H9 (cell line): ENCODE data around the gene TMEM63C. TPM values are rescaled to one million over a fixed set of nuclear protein-coding genes. Genes with fewer than 3 reads are reported as not detected.

Experiments
- DNase-seq: peaks from one replicate; pipeline ENCODE4 v3.0.0-alpha.2; 2017
- H2AFZ ChIP-seq: one replicate; pipeline ENCODE4 v1.6.1; 2013; ENCODE audit warnings: mild to moderate bottlenecking, low read length, control low read depth, moderate library complexity
- H2AK5ac ChIP-seq: 2 replicates; pipeline ENCODE4 v1.6.1; 2013; ENCODE audit warnings: low read length, control low read depth, mixed read lengths; ENCODE audit not compliant: insufficient read length
- H2BK120ac ChIP-seq: one replicate; pipeline ENCODE4 v1.6.1; 2013; ENCODE audit warnings: low read depth, mild to moderate bottlenecking, low read length, control low read depth, inconsistent platforms; ENCODE audit not compliant: poor library complexity, severe bottlenecking
- H2BK12ac ChIP-seq: 2 replicates; pipeline ENCODE4 v1.6.1; 2013; ENCODE audit warnings: low read length, control low read depth, mixed read lengths, low read depth; ENCODE audit not compliant: insufficient read length
- H2BK15ac ChIP-seq: 2 replicates; pipeline ENCODE4 v1.6.1; 2013; ENCODE audit warnings: low read depth, low read length, control low read depth
- H2BK20ac ChIP-seq: one replicate; pipeline ENCODE4 v1.6.1; 2013; ENCODE audit warnings: low read depth, mild to moderate bottlenecking, low read length, control low read depth, inconsistent platforms; ENCODE audit not compliant: poor library complexity, severe bottlenecking
- H2BK5ac ChIP-seq: 2 replicates; pipeline ENCODE4 v1.6.1; 2013; ENCODE audit warnings: low read length, control low read depth, mixed read lengths; ENCODE audit not compliant: insufficient read length
- H3K14ac ChIP-seq: 2 replicates; pipeline ENCODE4 v1.6.1; 2013; ENCODE audit warnings: low read length, control low read depth; ENCODE audit not compliant: insufficient read depth
- H3K18ac ChIP-seq: 2 replicates; pipeline ENCODE4 v1.6.1; 2013; ENCODE audit warnings: low read depth, mild to moderate bottlenecking, mixed read lengths, low read length, control low read depth; ENCODE audit not compliant: insufficient read length
- H3K23ac ChIP-seq: 2 replicates; pipeline ENCODE4 v1.6.1; 2013; ENCODE audit warnings: low read length, control low read depth, mixed read lengths, low read depth; ENCODE audit not compliant: insufficient read length
- H3K23me2 ChIP-seq: 2 replicates; pipeline ENCODE4 v1.6.1; 2013; ENCODE audit warnings: low read depth, mild to moderate bottlenecking, mixed read lengths, low read length, control low read depth; ENCODE audit not compliant: insufficient read length, poor library complexity, severe bottlenecking
- H3K27ac ChIP-seq: 2 replicates; pipeline ENCODE4 v1.5.1; 2013; ENCODE audit warnings: low read length, control low read depth, mixed read lengths, low read depth; ENCODE audit not compliant: insufficient read length
- H3K27me3 ChIP-seq: 2 replicates; pipeline ENCODE4 v1.6.1; 2013; ENCODE audit warnings: low read length, control low read depth, inconsistent platforms; ENCODE audit not compliant: insufficient read depth
- H3K4ac ChIP-seq: 2 replicates; pipeline ENCODE4 v1.6.1; 2013; ENCODE audit warnings: low read depth, mild to moderate bottlenecking, control low read depth, inconsistent platforms, low read length, moderate library complexity
- H3K4me1 ChIP-seq: 2 replicates; pipeline ENCODE4 v1.6.1; 2013; ENCODE audit warnings: low read length, control low read depth, inconsistent platforms; ENCODE audit not compliant: insufficient read depth
- H3K4me2 ChIP-seq: 2 replicates; pipeline ENCODE4 v1.6.1; 2013; ENCODE audit warnings: low read length, control low read depth, mixed read lengths; ENCODE audit not compliant: insufficient read length, insufficient read depth
- H3K56ac ChIP-seq: 2 replicates; pipeline ENCODE4 v1.6.1; 2013; ENCODE audit warnings: low read depth, mild to moderate bottlenecking, mixed read lengths, low read length, control low read depth; ENCODE audit not compliant: insufficient read length
- H3K79me1 ChIP-seq: 2 replicates; pipeline ENCODE4 v1.6.1; 2013; ENCODE audit warnings: low read depth, mild to moderate bottlenecking, moderate library complexity, low read length, control low read depth, inconsistent platforms; ENCODE audit not compliant: insufficient read depth, poor library complexity, severe bottlenecking
- H3K79me2 ChIP-seq: 2 replicates; pipeline ENCODE4 v1.6.1; 2013; ENCODE audit warnings: low read length, control low read depth, inconsistent platforms; ENCODE audit not compliant: insufficient read depth
- H3K9ac ChIP-seq: 2 replicates; pipeline ENCODE4 v1.6.1; 2013; ENCODE audit warnings: low read length, control low read depth, mixed read lengths; ENCODE audit not compliant: insufficient read length; ENCODE audit errors: extremely low read depth
- H3K9me3 ChIP-seq: one replicate; pipeline ENCODE4 v1.6.1; 2013; ENCODE audit warnings: low read depth, low read length, inconsistent platforms; ENCODE audit not compliant: control insufficient read depth
- H3T11ph ChIP-seq: one replicate; pipeline ENCODE4 v1.6.1; 2013; ENCODE audit warnings: mild to moderate bottlenecking, low read length, control low read depth, inconsistent platforms
- H4K20me1 ChIP-seq: one replicate; pipeline ENCODE4 v1.6.1; 2013; ENCODE audit not compliant: control insufficient read depth, insufficient read length, insufficient read depth
- H4K5ac ChIP-seq: 2 replicates; pipeline ENCODE4 v1.6.1; 2013; ENCODE audit warnings: low read depth, mild to moderate bottlenecking, mixed read lengths, low read length, control low read depth; ENCODE audit not compliant: insufficient read length
- H4K8ac ChIP-seq: replicated peaks from 2 replicates; pipeline ENCODE4 v1.6.1; 2013; ENCODE audit warnings: low read length, control low read depth, mixed read lengths, low read depth; ENCODE audit not compliant: insufficient read length
- H4K91ac ChIP-seq: 2 replicates; pipeline ENCODE4 v1.6.1; 2013; ENCODE audit warnings: low read depth, mild to moderate bottlenecking, moderate library complexity, mixed read lengths, low read length, control low read depth; ENCODE audit not compliant: insufficient read length
- H3K27ac Mint-ChIP-seq, 3 experiments: 2 replicates in 2 of 3; 3 replicates in 1 of 3; pipeline ENCODE4 v1.8.0; 2020 to 2021; ENCODE audit warnings: mixed read lengths in 3 of 3, mild to moderate bottlenecking in 1 of 3, moderate library complexity in 1 of 3
- H3K27me3 Mint-ChIP-seq: 2 replicates; pipeline ENCODE4 v1.8.0; 2021; ENCODE audit warnings: low read depth, mild to moderate bottlenecking, moderate library complexity, mixed read lengths
- H3K36me3 Mint-ChIP-seq, 3 experiments: 2 replicates in 2 of 3; 3 replicates in 1 of 3; pipeline ENCODE4 v1.8.0; 2020 to 2021; ENCODE audit warnings: low read depth in 3 of 3, mixed read lengths in 3 of 3; ENCODE audit not compliant: insufficient read depth in 1 of 3
- H3K4me1 Mint-ChIP-seq, 2 experiments: 2 replicates each; pipeline ENCODE4 v1.8.0; 2020; ENCODE audit warnings: mixed read lengths in 2 of 2
- H3K4me3 Mint-ChIP-seq, 2 experiments: 2 replicates in 1 of 2; 3 replicates in 1 of 2; pipeline ENCODE4 v1.8.0; 2020 to 2021; ENCODE audit warnings: mild to moderate bottlenecking in 2 of 2, mixed read lengths in 2 of 2, moderate library complexity in 1 of 2
- H3K9me3 Mint-ChIP-seq, 2 experiments: 2 replicates in 1 of 2; 3 replicates in 1 of 2; pipeline ENCODE4 v1.8.0; 2020; ENCODE audit warnings: mild to moderate bottlenecking in 2 of 2, mixed read lengths in 2 of 2, moderate library complexity in 1 of 2
- CTCF ChIP-seq: fragments of 200-600 bp; sonication (generic); conservative IDR thresholded peaks from 3 replicates; pipeline ENCODE4 v1.8.0; 2021; ENCODE audit warnings: antibody characterized with exemption, mild to moderate bottlenecking
- WGBS: extraction: QIAGEN DNeasy Blood & Tissue Kit; methylation state at CpG from one replicate; pipeline ENCODE4 v1.1.7; 2013; ENCODE audit warnings: missing lambda C conversion rate, low lambda C conversion rate, mixed read lengths; ENCODE audit not compliant: insufficient read length; ENCODE audit errors: extremely low coverage; 5-methylcytosine and 5-hydroxymethylcytosine counted together
- total RNA-seq: library from RNA; stranded (reverse); gene quantifications from 2 replicates; pipeline ENCODE4 v1.2.1, GENCODE V29; 2021

Gene TMEM63C
- total RNA-seq, 1 experiment from 2014 or later, result 2.2 TPM

GRCh38 chr14:77178656-77179055 is 2.9 kb upstream of the TMEM63C start:
- Mint-ChIP-seq H3K4me3 (no peak overlapping the region), H3K27me3 (peaks cover 11% of the 10 kb centered on the region), H3K4me1 (peaks cover 9 to 14% of the 10 kb centered on the region in 2 experiments), H3K36me3 (no peaks in the 10 kb centered on the region), H3K9me3 (no peaks in the 10 kb centered on the region), H3K27ac (no peak overlapping the region)
- H3K56ac ChIP-seq, result no peak overlapping the region
- no peaks in the 10 kb centered on the region for H3K9me3 ChIP-seq
- H2AK5ac ChIP-seq, result no peak overlapping the region
- no peak overlapping the region for H3K27ac ChIP-seq
- no peak overlapping the region for H3K4me2 ChIP-seq
- H2BK5ac ChIP-seq, result no peak overlapping the region
- H3K18ac ChIP-seq, result no peak overlapping the region
- H3K4me1 ChIP-seq, result peaks cover 5% of the 10 kb centered on the region; the same call in 1 of the 2 replicates
- no peaks in the 10 kb centered on the region for H4K20me1 ChIP-seq
- H3K79me2 ChIP-seq, result no peaks in the 10 kb centered on the region
- H4K8ac ChIP-seq, result no peak overlapping the region
- H2AFZ ChIP-seq, result no peak overlapping the region
- no peak overlapping the region for H3K4ac ChIP-seq
- TF ChIP-seq CTCF, result no peak
- H2BK120ac ChIP-seq, result no peak overlapping the region
- H3K27me3 ChIP-seq, result no peaks in the 10 kb centered on the region
- no peak overlapping the region for H4K91ac ChIP-seq
- peaks cover 8% of the 10 kb centered on the region for H3K23me2 ChIP-seq
- no CpG with 5 or more reads among the region's 3 CpGs for WGBS
- no peak overlapping the region for H2BK20ac ChIP-seq
- no peak overlapping the region for H3T11ph ChIP-seq
- H4K5ac ChIP-seq, result no peak overlapping the region
- H3K23ac ChIP-seq, result no peak overlapping the region
- no peaks in the 10 kb centered on the region for H3K79me1 ChIP-seq
- H3K9ac ChIP-seq, result no peak overlapping the region
- DNase-seq, result no peak
- no peak overlapping the region for H3K14ac ChIP-seq
- H2BK15ac ChIP-seq, result no peak overlapping the region
- no peak overlapping the region for H2BK12ac ChIP-seq
